Natural killer cell treated with Interleukin-12 subunit alpha and Interleukin-12 subunit beta and Interleukin-15 and Interleukin-18, amount 100 ng/mL, for 72 hours (primary cell): Measurements from ENCODE around the gene GBX2. TPM values are rescaled to one million over a fixed set of nuclear protein-coding genes. Genes with fewer than 3 reads are reported as not detected.

Experiments
- ATAC-seq, 2 donors: fragments of 150-1000 bp; cut with Tn5 transposase in 1 of 2; sonication (Bioruptor Pico), chemical (Tn5 transposase) in 1 of 2; 2 replicates each; pipeline ENCODE4 v1.10.0; 2021
- DNase-seq: peaks from one replicate; pipeline ENCODE4 v3.0.0; 2022; ENCODE audit warnings: low spot score
- H3K27ac Mint-ChIP-seq, 2 donors: 1 replicate in 1 of 2; 2 replicates in 1 of 2; pipeline ENCODE4 v1.8.0; 2022; ENCODE audit warnings: mixed read lengths in 2 of 2, mild to moderate bottlenecking in 1 of 2, moderate library complexity in 1 of 2
- H3K27me3 Mint-ChIP-seq, 2 donors: 1 replicate in 1 of 2; 2 replicates in 1 of 2; pipeline ENCODE4 v1.8.0; 2022; ENCODE audit warnings: mixed read lengths in 2 of 2
- H3K36me3 Mint-ChIP-seq: one replicate; pipeline ENCODE4 v1.8.0; 2022; ENCODE audit warnings: mixed read lengths
- H3K4me1 Mint-ChIP-seq, 2 donors: 1 replicate in 1 of 2; 2 replicates in 1 of 2; pipeline ENCODE4 v1.8.0; 2022; ENCODE audit warnings: low read depth in 2 of 2, mixed read lengths in 2 of 2, mild to moderate bottlenecking in 1 of 2
- H3K4me3 Mint-ChIP-seq: one replicate; pipeline ENCODE4 v1.8.0; 2022; ENCODE audit warnings: mixed read lengths
- H3K9me3 Mint-ChIP-seq: 2 replicates; pipeline ENCODE4 v1.8.0; 2022; ENCODE audit warnings: mixed read lengths
- total RNA-seq, 2 donors: library from RNA; stranded (reverse); gene quantifications; one replicate each; pipeline ENCODE4 v1.2.3, GENCODE V29; 2022

Gene GBX2
- total RNA-seq, 2 donors from 2014 or later = not detected

DNA sequence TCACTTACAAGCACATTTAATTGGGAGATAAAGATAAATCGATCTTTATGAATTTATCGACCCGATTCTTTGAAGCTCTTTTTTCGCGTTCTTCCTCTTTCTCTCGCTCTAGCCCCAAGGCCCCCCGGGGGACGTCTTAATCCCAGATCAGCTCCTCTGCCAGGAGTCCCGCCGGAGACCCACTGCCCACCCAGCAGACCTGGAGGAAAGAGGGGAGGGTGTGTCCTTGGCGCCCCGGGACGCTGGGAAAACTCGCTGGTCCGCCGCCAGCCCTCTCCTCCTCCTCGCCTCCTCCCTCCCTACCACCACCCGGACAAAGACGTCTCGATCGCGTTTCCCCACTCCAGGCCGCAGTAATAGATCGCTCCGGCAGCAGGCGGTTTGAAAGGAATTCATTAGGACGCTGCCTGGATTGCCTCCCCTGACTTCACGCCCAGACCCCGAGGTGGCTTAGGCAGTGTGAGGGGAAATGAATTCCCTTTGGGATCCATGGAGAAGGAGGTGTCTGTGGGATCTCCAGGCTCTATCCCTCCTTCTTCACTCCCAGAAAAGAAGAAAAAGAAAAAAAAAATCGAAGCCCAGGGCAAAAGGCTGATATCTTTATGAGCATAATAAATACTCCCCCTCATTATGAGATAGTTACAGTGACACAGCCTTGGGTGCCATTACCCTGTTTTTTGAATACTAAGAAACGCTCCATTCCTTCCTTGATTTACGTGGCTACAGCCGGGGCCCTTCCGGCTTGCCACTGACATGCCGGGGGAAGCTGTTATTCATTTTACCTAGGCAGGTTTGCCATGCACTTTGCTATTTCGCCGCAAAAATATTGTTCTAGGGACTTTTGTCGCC lies 1.8 kb upstream of the GBX2 start:
- H3K4me1 Mint-ChIP-seq = peaks cover 0 to 10% of the 10 kb centered on the region in 2 donors
- H3K4me3 Mint-ChIP-seq = no peak overlapping the region
- ATAC-seq (no peak), DNase-seq (no peak)
- peak overlapping the region in 1 of 2 donors; percentile 33 for H3K27ac Mint-ChIP-seq
- peaks cover 37 to 61% of the 10 kb centered on the region in 2 donors for H3K27me3 Mint-ChIP-seq
- no peaks in the 10 kb centered on the region for H3K36me3 Mint-ChIP-seq
- H3K9me3 Mint-ChIP-seq = no peaks in the 10 kb centered on the region

DNA sequence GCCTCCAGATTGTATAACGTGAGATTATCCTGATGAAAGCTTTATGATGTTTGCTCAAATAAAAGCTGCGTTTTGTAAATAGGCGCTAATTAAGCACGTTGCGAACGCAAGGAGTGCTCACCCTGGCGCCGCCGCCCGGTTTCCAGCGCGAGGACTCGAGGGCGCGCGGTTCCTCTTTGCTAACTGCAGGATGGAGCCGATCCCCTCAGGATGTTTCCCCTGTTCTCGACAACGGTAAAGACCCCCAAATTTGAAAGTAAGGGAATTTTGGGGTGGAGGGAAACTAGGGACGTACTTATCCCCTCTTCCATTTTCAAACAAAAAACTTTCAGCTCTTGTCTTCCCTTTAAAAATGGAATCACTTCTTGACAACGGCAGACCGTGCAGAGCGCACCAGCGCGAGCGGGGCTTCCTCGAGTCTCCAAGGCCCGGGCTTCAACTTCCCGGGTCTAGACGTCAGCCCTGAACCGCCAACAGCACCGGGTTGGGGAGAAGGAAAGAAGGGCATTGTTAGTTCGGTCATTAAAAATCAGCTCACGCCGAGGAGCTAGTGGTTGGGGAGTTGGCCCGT lies 1.1 kb upstream of the GBX2 start:
- Mint-ChIP-seq H3K36me3 (no peaks in the 10 kb centered on the region), H3K9me3 (no peaks in the 10 kb centered on the region), H3K4me3 (no peak overlapping the region), H3K27me3 (peaks cover 35 to 58% of the 10 kb centered on the region in 2 donors), H3K4me1 (peaks cover 0 to 12% of the 10 kb centered on the region in 2 donors), H3K27ac (peak overlapping the region in 1 of 2 donors; percentile 33)
- no peak for DNase-seq
- ATAC-seq = no peak

GRCh38 chr2:236167297-236168109 lies 683 bp downstream of the GBX2 start:
- no peak overlapping the region for H3K27ac Mint-ChIP-seq
- no peaks in the 10 kb centered on the region for H3K9me3 Mint-ChIP-seq
- H3K36me3 Mint-ChIP-seq = no peaks in the 10 kb centered on the region
- H3K4me3 Mint-ChIP-seq = no peak overlapping the region
- DNase-seq (no peak), ATAC-seq (peak in 1 of 2 donors; percentile 17)
- peaks cover 30 to 51% of the 10 kb centered on the region in 2 donors for H3K27me3 Mint-ChIP-seq
- peaks cover 0 to 12% of the 10 kb centered on the region in 2 donors for H3K4me1 Mint-ChIP-seq

DNA sequence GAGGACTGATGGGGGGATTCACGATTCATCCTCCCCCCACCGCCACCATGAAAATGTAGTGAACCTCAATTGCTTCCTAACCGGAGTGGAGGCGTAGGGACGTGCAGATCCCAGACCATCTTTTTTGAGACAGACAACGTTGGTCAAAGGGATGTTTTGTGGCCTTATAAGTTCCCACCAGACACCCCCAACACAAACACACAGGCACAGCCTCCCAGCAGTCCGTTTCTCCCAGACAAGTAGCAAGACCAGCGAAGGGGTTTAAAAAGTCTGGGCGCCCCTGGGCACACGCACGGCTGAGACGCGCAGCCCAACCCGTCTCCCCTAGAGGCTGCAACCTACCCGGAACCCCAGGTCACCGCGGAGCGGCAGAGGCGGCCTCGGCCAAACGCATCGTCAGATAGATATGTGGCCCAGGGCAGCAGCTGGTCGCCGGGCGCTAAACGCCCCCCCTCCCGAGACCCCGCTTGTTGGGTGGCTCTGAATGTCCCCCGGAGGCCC lies 1.3 kb downstream of the GBX2 start:
- no peak for DNase-seq
- Mint-ChIP-seq H3K9me3 (no peaks in the 10 kb centered on the region), H3K27ac (no peak overlapping the region), H3K27me3 (peaks cover 31 to 46% of the 10 kb centered on the region in 2 donors), H3K4me1 (peaks cover 0 to 12% of the 10 kb centered on the region in 2 donors), H3K36me3 (no peaks in the 10 kb centered on the region), H3K4me3 (peak overlapping the region; percentile 47)
- no peak for ATAC-seq

- ATAC-seq = no peak
- peaks cover 0 to 12% of the 10 kb centered on the region in 2 donors for H3K4me1 Mint-ChIP-seq
- H3K36me3 Mint-ChIP-seq = no peaks in the 10 kb centered on the region
- no peak overlapping the region for H3K27ac Mint-ChIP-seq
- peaks cover 39 to 43% of the 10 kb centered on the region in 2 donors for H3K27me3 Mint-ChIP-seq
- no peak for DNase-seq
- H3K4me3 Mint-ChIP-seq = peak overlapping the region; percentile 47
- no peaks in the 10 kb centered on the region for H3K9me3 Mint-ChIP-seq
Observed at GRCh38 chr2:236165842-236166795, 2.1 kb downstream of the GBX2 start.

DNA sequence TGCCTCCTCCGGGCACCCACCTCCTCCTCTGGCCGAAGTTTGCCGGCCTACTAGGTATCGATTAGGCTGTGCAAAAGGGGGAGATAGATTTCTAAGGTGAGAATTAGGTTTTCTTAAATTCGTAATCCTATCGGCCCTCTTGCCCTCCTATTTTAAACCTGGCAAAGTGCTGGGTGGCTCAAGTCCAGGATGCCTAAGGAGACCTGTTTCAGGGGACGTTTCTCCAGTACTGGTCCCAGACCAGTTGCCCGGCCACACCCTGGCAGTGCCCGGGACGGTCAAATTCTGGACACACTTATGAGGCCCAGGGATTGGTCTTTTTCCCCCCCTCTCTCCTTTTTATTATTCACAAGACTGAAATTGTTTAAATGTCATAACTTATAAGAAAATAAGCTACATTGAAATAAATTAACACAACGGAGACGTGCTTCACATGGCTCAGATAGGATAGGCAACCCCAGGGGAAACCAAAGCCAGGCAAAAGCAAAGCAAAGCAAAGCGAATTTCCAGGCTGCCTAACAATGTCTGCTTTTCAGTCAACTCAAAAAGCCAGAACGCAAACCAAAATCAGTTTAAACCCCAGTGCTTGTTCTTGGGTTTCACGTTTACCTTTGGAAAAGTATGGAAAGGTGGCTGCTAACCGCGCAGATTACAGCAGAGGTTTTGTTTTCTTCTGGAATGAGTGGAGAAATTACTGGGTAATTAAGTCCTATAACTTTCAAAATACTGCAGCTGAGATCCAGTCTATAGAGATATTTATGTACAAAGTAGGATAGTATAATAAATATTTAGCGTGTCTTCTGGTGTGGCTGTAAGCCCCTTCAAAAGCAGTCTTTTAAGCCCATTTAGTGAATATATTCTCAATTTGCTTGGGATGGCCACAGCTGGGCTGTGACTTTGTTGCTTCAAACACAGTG lies 3.0 kb downstream of the GBX2 start:
- Mint-ChIP-seq H3K27ac (no peak overlapping the region), H3K4me3 (no peak overlapping the region)

GRCh38 chr2:236164201-236164924 lies 3.8 kb downstream of the GBX2 start:
- no peaks in the 10 kb centered on the region for H3K36me3 Mint-ChIP-seq
- H3K4me1 Mint-ChIP-seq = peaks cover 0 to 10% of the 10 kb centered on the region in 2 donors
- H3K27ac Mint-ChIP-seq = no peak overlapping the region
- no peaks in the 10 kb centered on the region for H3K9me3 Mint-ChIP-seq
- no peak overlapping the region for H3K4me3 Mint-ChIP-seq
- no peak for ATAC-seq
- H3K27me3 Mint-ChIP-seq = peaks cover 25 to 28% of the 10 kb centered on the region in 2 donors
- no peak for DNase-seq

More for the DNA sequence above, 3.0 kb downstream of the GBX2 start:
- ATAC-seq (no peak), DNase-seq (no peak)
- Mint-ChIP-seq H3K9me3 (no peaks in the 10 kb centered on the region), H3K27me3 (peaks cover 33 to 34% of the 10 kb centered on the region in 2 donors), H3K36me3 (no peaks in the 10 kb centered on the region), H3K4me1 (peaks cover 0 to 12% of the 10 kb centered on the region in 2 donors)

DNA sequence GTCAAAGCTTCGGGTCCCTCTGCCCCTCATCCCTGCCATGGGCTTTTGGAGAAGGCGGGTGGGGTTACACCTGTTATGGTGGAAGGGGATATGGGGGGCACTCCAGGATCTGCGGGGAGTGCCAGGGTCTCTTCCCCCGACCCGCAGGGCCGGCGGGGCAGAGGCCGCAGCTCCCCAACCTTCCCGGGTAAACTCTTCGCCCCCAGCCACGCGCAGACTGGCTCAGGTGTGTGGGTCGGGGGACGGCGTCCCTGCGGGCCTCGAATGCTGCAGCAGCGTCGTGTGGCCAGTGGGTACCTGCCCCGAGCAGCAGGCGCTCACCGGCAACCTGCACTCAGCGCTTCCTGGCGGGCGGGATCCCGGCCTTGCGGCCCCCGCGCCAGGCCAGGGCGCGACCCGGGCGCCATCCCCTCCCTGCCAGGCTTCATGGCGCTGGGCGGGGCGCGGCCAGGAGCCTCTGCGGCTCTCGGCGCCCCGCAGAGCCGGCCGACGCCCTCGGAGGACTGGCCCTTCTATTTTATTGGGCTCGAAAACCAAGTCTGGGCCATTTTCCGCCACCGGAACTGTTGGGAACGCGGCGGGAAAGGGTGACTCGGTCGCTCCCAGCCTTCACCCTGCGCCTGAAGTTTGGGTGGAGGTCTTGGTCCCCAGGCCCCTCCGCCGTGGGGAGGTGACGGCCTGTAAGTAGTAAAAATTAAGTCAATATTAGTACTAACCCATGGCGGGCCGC lies 4.5 kb downstream of the GBX2 start:
- DNase-seq = no peak
- Mint-ChIP-seq H3K9me3 (no peaks in the 10 kb centered on the region), H3K27me3 (peaks cover 21 to 28% of the 10 kb centered on the region in 2 donors)

DNA sequence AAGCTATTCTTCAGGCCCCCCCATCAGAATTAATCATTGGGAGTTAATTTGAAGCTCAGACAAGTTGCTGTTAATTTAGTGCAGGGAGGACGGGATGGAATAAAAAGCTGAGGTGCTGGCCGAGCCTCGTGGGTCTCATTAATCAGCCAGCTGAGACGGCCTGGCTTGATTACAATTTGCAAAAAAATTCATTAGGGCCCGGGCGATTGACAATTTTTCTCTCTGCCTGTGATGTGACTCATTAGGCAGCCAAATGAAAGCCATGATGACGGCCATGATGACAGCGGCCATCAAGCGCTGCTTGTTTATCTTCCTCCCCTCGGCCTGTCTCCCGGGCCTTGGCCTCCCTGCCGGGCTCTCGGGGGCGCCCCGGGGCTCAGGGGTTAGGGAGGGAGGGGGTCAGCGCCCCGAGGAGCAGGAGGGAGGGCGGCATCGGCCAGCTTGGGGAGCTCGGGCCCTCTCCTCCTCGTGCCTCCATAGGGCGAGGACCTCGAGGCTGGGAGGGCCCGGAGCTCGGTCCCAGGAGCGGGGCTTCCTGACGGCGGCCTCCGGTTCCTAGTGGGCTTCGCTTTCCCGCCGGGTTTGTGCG lies 5.2 kb downstream of the GBX2 start:
- no peaks in the 10 kb centered on the region for H3K36me3 Mint-ChIP-seq
- H3K27ac Mint-ChIP-seq = no peak overlapping the region
- no peaks in the 10 kb centered on the region for H3K9me3 Mint-ChIP-seq

More for the DNA sequence above, 4.5 kb downstream of the GBX2 start:
- Mint-ChIP-seq H3K27ac (no peak overlapping the region), H3K4me1 (peaks cover 0 to 10% of the 10 kb centered on the region in 2 donors), H3K36me3 (no peaks in the 10 kb centered on the region), H3K4me3 (no peak overlapping the region)
- no peak for ATAC-seq

GRCh38 chr2:236162031-236162845 lies 5.9 kb downstream of the GBX2 start:
- peaks cover 35 to 41% of the 10 kb centered on the region in 2 donors for H3K27me3 Mint-ChIP-seq
- no peak overlapping the region for H3K4me3 Mint-ChIP-seq
- no peak for ATAC-seq
- H3K4me1 Mint-ChIP-seq = peaks cover 0 to 10% of the 10 kb centered on the region in 2 donors
- H3K27ac Mint-ChIP-seq = no peak overlapping the region
- no peaks in the 10 kb centered on the region for H3K36me3 Mint-ChIP-seq
- DNase-seq = no peak
- H3K9me3 Mint-ChIP-seq = no peaks in the 10 kb centered on the region

More for the DNA sequence above, 5.2 kb downstream of the GBX2 start:
- Mint-ChIP-seq H3K4me1 (peaks cover 0 to 10% of the 10 kb centered on the region in 2 donors), H3K27me3 (peaks cover 27 to 34% of the 10 kb centered on the region in 2 donors), H3K4me3 (no peak overlapping the region)
- ATAC-seq = no peak
- DNase-seq = no peak
